ENCODE data around the gene LRRC61.
"Not testable (repeated sequence)": the region's sequence is repeated elsewhere in the genome, so short reads cannot be mapped to it uniquely, and the experiment has no call there.

LRRC61 gene, protein sequence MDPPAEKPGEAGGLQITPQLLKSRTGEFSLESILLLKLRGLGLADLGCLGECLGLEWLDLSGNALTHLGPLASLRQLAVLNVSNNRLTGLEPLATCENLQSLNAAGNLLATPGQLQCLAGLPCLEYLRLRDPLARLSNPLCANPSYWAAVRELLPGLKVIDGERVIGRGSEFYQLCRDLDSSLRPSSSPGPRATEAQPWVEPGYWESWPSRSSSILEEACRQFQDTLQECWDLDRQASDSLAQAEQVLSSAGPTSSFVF

DNA sequence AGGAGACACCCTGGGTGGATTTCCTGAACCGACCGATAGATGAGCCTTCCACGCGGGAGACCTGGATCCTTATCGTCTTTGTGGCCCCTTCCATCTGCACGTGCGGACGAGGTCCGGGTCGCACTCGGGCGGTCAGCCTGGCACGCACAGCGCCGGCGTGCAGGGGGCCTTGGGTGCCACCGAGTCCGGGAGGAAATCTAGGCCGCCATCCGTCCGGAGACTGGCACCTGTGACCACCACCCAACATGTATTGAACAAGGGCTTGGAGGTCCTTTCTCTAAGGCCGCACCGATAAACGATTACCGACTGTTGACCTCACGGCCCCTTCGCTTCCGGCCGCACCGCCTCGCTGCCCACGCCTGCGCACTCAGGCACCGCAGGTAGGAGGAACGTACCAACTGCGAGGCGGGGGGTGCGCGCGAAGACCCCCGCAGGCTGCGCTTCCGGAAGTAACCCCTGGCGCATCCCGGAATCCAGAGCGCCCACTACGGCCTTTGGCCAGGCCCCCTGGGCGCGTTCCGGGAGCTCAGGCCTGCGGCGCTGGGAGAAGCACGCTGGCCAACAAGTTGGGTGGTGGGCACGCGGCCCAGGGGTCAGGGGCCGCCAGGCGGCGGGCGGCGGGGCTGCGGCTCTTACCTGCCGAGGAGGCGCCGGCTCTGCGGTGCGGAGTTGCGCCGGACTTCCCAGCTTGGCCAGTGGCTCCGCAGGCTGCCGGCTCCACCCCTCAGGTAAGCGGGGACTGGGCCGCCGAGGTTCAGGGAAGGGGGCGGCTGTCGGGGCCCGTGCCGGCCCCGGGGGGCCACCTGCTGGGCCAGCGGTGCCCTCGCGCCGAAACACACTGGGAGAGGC is at the start of gene LRRC61, which contains the start of gene ACTR3C:
TSS of gene LRRC61 (plus strand) at position 523 of the 849 bp plus-strand sequence. CDS start 13,507 bp downstream, outside the sequence.
TSS of gene ACTR3C (minus strand) at position 713 of the 849 bp plus-strand sequence. CDS start 28,249 bp downstream, outside the sequence.
- in situ Hi-C loops (cut with MboI; ENCODE audit: low pct_unique_long_range_greater_than_20kb, low sequenced_read_pairs), result no loop called here
- peak; percentile 49 for DNase-seq

DNA sequence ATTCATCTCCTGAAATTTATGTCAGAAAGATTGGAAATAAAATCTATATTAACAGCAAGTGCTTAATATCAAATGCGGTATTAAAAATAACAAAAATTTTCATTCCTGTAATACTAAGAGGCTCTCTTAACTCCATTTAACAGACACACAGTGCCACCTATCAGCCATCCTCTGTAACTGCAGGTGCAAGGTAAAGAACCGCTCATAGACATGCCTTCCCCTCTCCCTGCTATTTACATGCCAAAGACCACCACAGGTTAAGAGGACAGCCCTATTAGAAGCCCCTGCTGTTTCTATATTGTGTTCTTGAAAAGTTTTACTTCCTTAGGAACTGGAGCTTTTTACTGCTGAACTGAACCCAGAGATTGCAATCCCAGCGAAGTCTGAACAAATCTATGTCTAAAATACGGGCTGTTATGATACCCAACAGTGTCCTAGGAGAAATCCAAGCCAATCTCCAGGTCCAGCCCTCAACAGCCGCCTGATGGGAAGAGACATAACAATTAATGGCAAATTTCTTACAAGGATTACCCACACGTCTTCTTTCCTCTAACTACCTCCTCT is 46.9 kb upstream of the LRRC61 start:
- DNase-seq, result peak; percentile 62
- in situ Hi-C loops (cut with MboI; ENCODE audit: low pct_unique_long_range_greater_than_20kb, low sequenced_read_pairs), result not testable (repeated sequence)

DNA sequence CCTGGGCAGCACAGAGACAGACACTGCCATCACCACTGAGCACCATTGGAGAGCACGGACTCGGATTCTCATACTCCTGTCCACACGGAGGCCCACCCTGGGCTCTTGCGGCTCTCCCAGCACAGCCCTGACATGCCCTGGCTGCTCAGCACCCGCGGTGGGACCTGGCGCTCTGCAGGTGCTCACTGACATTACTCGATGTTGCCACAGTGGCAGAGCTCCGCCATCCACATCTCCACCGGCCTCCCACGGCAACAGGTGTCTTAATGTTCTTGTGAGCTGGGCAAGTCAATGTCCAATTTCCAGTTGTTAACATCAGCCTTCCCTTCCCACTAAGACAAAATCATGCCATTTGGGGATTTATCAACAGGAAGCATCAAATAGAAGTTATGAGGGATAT is 44.8 kb upstream of the LRRC61 start:
- not testable (repeated sequence) for DNase-seq

DNA sequence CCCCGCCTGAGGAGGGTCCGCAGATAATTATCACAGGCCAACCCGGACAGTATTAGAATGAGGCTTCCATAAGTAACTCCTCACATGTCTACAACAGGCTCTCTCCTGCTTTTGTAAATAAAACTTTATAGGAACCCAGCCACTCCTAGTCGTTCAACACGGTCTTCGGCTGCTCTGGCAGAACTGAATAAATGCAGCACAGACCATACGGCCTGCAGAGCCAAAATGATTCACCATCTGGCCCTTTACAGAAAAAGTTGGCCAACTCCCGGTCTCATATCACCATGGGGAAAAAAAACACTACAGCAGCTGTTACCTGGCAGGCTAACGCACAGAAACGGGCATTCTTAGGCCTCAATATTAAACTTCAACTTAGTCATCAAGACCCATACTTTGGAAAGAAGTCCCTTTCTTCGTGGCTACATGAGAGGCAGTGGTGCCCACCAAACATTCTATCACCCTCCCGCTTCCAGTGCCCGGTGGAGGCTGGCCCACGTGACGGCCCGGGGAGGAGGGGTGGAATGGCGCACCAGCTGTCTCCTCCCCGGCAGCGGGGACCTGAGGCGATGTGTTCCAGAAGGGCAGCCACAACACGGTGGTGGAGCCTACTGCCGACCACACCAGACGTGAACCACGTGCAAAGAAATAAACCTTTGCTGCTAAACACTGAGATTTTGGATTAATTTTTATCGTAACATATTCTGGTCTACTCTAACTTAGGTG is 41.3 kb upstream of the LRRC61 start:
- in situ Hi-C loops (cut with MboI; ENCODE audit: low pct_unique_long_range_greater_than_20kb, low sequenced_read_pairs); DNase-seq: not testable (repeated sequence)

More for the DNA sequence above, 44.8 kb upstream of the LRRC61 start:
- in situ Hi-C loops (cut with MboI; ENCODE audit: low pct_unique_long_range_greater_than_20kb, low sequenced_read_pairs), result not testable (repeated sequence)

DNA sequence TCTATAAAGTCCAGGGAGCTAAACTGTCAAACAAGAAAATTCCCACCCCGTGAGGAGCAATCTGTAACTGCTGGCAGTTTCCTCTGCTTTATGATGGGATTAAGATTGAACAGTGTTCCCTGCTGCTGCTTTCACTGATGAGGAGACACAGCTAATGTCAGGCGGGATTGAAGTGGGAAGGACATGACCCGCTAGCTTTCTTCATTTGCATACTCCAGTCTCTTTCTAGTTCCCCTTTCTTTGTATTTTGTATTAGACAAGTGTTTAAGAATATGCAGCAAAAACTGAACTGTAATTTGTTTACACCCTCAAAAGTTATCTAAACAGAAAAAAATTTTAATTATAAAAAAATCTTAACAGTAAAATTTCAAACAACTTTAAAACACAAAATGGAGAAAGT is 40.0 kb upstream of the LRRC61 start:
- DNase-seq, result peak; percentile 20
- in situ Hi-C loops (cut with MboI; ENCODE audit: low pct_unique_long_range_greater_than_20kb, low sequenced_read_pairs), result not testable (repeated sequence)

DNA sequence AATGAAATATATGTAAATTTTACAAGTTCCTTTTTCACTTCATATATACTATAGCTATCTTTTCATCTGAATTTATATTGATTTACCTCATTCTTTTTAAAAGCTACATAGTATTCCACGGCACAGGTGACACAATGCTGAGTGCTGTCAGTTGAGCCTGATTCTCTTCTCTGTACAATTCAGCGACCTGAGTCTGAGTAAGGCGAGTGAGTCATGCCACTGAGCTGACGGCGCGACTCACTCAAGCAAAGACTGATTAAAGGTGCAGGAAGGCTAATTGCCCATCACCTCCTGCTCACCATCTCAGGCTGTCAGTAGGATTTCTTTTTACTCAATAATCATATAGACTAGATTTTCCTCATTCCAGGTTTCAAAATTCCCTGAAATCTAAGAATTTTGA is 39.5 kb upstream of the LRRC61 start:
- DNase-seq; in situ Hi-C loops (cut with MboI; ENCODE audit: low pct_unique_long_range_greater_than_20kb, low sequenced_read_pairs): not testable (repeated sequence)

DNA sequence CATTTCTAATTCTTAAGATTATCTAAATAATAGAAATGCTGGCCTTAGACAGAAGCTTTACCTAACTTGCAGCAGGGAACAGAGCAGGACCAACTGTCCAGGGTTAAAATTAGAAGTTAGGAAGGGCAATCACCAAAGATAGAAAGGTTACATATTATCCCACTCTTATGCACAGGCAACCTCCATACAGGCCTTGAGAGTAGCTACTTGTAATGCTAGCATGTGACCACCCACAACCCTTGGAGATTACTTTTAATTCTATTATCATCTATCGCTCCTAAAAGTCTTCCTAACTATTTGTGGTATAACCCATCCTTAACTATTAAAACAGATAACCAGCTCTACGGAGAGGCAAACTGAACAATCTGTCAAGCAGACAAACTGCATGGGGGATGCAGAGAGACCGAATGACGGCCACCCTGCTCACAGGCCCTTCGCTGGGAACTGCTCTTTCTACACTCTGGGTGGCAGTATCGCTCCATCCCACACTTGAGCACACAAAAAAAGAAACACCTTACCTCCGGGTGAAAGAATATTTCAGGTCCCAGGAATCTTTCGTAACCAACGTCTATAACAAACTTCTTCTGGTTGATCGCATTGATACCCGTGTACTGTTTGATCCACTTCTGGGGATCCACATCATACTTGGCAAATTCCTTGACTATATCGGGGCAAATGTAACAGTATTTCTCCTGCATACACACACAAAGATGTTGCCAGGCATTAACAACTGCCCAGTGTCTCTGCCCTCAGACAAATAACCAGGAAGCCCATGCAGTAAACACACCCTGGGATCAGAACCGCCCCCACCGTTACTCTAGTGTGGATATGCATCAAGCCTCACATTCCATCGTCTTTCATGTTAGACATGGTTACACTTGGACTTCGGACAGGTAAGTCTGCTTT is 37.1 kb upstream of the LRRC61 start:
- in situ Hi-C loops (cut with MboI; ENCODE audit: low pct_unique_long_range_greater_than_20kb, low sequenced_read_pairs), result not testable (repeated sequence)
- DNase-seq, result peak; percentile 64

DNA sequence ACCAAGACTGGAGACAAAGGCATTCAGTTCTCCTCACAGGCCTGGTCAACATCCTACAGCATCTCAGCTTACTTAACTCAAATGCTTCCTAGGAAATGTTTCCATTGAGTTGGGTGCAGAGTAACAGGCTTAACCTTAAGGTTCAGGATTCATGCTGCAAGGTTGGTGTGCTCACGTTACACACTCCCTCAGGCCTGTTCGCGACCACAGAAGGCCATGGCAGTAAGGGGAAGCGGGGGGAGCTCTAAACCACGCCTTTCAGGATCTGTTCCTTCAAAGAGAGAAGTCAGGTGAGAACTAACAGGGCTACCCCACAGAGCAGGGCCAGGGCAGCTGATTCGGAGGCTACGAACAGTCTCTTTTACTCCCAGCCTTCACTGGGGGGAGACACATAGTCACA is 35.3 kb upstream of the LRRC61 start:
- DNase-seq, result peak; percentile 27
- in situ Hi-C loops (cut with MboI; ENCODE audit: low pct_unique_long_range_greater_than_20kb, low sequenced_read_pairs), result not testable (repeated sequence)

DNA sequence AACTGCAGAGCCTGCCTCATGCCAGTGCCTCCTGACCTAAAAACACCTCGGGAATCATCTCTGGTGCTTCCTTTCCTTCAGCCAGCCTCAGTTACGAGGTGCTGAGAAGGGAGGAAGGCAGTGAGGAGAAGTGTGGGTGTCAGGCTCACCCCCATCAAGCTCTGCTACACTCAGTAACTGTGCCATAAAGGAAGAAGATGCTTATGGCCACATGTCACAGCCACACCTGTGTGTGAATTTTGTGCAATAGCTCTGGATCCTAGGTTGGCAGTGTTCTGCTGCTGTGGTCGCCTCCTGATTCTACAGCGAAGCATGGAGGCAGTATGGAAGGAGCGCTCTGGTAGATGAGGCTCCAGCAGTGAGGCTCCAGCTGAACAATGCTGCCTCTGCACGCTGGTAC is 34.3 kb upstream of the LRRC61 start:
- in situ Hi-C loops (cut with MboI; ENCODE audit: low pct_unique_long_range_greater_than_20kb, low sequenced_read_pairs); DNase-seq: not testable (repeated sequence)

DNA sequence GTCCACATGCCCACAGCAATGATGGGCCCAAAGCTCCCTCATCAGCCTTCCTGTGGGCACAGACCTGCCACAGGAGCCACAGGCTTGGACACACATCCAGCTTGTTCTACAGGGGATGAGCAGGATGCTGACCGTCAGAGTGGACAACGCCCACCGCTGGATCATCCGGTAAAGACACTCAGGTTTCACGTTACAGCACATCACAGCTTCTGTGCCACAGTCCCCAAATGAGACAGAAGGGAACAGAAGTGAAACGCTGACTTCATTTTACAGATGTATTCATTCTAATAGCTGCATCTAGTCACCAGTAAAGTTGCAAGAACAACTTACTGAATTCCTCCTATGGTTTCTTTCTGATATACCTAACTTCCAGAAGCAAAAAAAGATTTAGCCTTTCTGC is 32.8 kb upstream of the LRRC61 start:
- in situ Hi-C loops (cut with MboI; ENCODE audit: low pct_unique_long_range_greater_than_20kb, low sequenced_read_pairs); DNase-seq: not testable (repeated sequence)

DNA sequence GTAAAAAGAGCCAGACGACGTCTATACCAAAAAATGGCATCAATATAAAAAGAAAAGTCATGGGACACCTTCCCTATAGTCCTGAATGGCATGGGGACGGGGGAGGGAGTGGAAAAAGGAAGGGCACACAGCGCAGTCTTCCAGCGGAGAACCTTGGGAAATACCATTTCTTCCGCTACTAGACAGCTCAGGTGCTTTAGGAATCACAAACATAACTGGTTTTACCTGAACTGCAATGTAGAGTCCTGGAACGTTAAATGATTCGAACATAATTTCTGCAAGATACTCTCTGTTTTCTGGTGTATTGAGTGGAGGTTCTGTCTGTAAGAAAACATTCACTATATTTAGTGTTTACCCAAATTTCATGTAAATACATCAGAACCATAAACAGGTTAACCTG is 28.1 kb upstream of the LRRC61 start:
- in situ Hi-C loops (cut with MboI; ENCODE audit: low pct_unique_long_range_greater_than_20kb, low sequenced_read_pairs); DNase-seq: not testable (repeated sequence)

DNA sequence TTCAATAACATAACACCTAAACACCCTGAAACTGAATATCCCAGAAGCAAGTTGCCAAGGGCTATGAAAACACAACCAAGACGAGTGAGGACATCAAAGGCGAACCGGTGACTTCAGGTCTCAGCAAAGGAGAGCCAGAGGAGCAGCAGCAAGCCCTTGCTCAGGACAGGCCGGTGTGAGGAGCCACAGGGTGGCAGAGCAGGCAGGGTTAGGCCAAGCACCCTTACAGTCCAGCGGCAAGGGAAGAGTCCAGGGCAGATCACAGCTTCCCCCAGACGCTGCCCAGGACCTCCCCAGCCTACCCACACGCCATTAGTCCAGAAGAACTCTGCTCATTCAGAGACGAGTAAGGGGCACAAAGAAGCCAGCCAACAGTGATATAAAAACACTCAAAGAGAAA is 27.5 kb upstream of the LRRC61 start:
- in situ Hi-C loops (cut with MboI; ENCODE audit: low pct_unique_long_range_greater_than_20kb, low sequenced_read_pairs); DNase-seq: not testable (repeated sequence)

DNA sequence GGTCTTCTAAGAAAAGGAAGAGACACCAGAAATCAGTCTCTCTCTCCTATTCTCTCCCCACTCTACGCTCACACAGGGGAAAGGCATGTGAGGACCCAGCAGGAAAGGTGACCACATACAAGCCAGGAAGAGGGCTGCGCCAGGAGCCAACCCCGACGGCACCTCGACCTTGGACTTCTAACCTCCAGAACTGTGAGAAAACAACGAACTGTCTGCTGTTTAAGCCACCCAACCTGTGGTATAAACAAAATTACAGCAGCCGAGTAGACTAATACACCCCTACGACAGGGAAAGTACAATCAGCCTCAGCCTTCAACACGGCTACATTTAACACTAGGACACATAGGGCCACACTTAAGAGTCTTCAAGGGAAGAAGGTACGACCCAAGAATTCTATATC is 26.4 kb upstream of the LRRC61 start:
- DNase-seq; in situ Hi-C loops (cut with MboI; ENCODE audit: low pct_unique_long_range_greater_than_20kb, low sequenced_read_pairs): not testable (repeated sequence)

DNA sequence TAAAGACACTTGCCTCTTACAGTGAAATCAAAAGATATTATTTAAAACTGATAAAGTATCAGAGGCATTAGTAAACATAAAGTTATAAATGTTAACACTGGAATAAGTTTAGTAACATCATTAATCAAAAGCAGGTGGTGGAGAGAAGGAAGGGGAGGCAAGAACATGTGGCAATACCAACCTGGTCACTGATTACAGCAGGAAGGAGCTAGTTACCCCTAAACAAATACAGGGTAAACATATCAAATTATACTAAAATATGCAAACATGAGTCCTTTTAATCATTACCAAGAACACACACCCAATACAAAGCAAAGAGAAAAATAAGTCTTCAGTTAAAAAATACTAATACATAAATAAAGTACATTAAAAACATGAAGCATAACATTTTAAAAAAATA is 25.2 kb upstream of the LRRC61 start:
- in situ Hi-C loops (cut with MboI; ENCODE audit: low pct_unique_long_range_greater_than_20kb, low sequenced_read_pairs); DNase-seq: not testable (repeated sequence)

DNA sequence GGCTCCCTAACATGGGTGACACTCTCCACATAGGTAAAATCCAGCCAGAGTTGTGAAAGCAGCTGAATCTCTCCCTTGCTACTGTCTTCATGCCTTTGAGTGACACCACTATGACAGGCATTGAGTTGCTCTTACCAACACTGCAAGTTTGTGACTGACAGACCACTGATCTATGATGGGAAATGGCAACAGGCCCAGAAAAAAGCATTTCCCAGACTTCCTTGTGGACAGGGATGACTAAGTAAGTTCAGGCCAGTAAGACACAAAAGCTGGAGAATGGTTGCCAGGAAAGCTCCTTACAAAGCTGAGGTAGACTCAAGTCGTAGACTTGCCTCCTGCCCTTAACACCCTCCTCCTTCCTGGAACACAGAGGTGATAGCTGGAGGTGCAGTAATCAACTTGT is 20.2 kb upstream of the LRRC61 start:
- in situ Hi-C loops (cut with MboI; ENCODE audit: low pct_unique_long_range_greater_than_20kb, low sequenced_read_pairs); DNase-seq: not testable (repeated sequence)

DNA sequence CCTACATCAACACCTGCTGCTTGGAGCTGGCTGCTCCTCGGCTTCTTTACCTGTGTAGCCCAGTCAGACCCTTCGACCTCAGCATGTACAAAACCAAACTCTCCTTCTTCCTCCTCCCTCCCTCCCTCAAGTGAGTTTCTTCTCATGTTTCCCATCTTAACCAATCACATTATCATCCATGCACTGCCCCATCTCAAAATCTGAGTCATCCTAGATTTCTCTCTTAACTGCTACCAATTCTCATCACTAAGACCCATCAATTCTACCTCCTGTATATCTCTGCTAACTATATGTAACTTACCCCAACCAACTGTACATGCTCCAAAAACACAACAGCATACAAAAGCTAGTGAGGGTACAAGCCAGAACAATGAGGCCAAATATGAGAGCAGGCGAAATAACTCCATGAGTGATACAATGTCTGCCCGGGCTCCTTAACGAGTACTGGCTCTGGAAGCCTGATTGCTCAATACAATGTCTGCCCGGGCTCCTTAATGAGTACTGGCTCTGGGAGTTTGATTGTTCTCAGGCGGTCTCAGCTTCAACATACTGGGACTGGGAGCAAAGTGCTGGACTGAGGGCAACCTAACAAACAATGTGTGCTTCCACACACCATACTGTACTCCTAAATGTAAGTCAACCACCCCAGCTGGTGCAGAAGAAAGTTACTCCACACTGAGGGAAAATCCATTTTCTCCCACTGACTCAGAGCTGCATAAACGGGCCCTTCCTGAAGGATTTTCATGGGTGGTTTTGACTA is 18.5 kb upstream of the LRRC61 start:
- DNase-seq; in situ Hi-C loops (cut with MboI; ENCODE audit: low pct_unique_long_range_greater_than_20kb, low sequenced_read_pairs): not testable (repeated sequence)

DNA sequence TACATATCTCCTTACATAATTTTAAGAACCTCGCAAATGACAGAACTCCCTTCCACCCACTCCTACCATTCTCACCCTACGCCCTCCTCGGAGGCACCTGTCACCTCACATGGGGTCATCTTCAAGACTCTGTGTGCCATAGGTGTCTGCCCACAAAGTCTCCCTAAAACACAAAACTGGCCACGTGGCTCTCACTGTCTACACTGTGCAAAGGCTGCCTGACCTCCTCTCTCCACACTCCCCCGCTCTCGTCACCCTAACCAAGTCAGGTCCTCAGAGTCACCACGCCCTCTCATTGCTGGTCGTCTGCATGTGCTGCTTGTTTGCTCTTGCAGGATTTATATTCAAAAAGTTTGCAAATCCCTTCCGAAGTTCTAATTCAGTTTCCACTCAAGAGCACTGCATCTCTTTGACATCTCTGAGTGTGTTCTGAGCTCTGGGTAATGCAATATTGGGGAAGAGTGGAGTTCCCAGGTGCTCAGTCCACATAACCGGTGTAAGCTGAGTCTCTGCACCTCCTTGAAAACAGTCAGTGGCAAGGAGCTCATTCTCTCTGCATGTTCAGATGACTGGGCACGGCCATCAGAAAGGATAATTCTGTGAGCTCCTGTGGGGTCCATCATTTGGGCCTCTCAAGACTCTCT is 17.8 kb upstream of the LRRC61 start:
- in situ Hi-C loops (cut with MboI; ENCODE audit: low pct_unique_long_range_greater_than_20kb, low sequenced_read_pairs), result not testable (repeated sequence)

More for the DNA sequence above, 17.8 kb upstream of the LRRC61 start:
- DNase-seq, result not testable (repeated sequence)

Data from KBM-7 (cell line).